ENCODE data around the gene C1QTNF2. TPM values are rescaled to one million over a fixed set of nuclear protein-coding genes. Genes with fewer than 3 reads are reported as not detected.

C1QTNF2 gene
- total and polyA plus RNA-seq, 2 of the 8 experiments (the other 6 are each of a cell fraction or from before 2014, with no cell fraction given) = 1.0 to 2.0 TPM

- Histone ChIP-seq H2BK12ac (ENCODE audit: low read depth, low read length) (no peak overlapping the region), H4K20me1 (replicated peaks in 1 of 2; ENCODE audit: control insufficient read depth in 1 of 2, insufficient read depth in 2 of 2, low read length in 2 of 2) (peaks cover 15 to 34% of the 10 kb centered on the region in 2 experiments), H3K27me3 (replicated peaks in 1 of 4; ENCODE audit: control insufficient read depth in 3 of 4, extremely low read depth in 1 of 4, insufficient read depth in 3 of 4, low read length in 3 of 4) (no peaks in the 10 kb centered on the region), H3K4ac (replicated peaks; ENCODE audit: insufficient read length, low read depth, low read length) (no peak overlapping the region), H4K5ac (ENCODE audit: insufficient read length, low read depth, low read length) (peak overlapping the region; percentile 11), H3K36me3 (ENCODE audit: control insufficient read depth in 2 of 4, insufficient read depth in 4 of 4, low read length in 3 of 4) (peaks cover 4 to 50% (median 23%) of the 10 kb centered on the region in 4 experiments; a peak in 7 of 8 replicates), H2BK20ac (ENCODE audit: low read length) (no peak overlapping the region), H3K27ac (ENCODE audit: low read depth, low read length) (no peak overlapping the region), H3K18ac (ENCODE audit: extremely low read depth, low read length) (no peak overlapping the region), H3K4me1 (replicated peaks in 1 of 4; ENCODE audit: control insufficient read depth in 3 of 4, insufficient read depth in 4 of 4, low read length in 3 of 4) (peaks cover 2 to 5% (median 4%) of the 10 kb centered on the region in 4 experiments; a peak in 5 of 7 replicates), H3K56ac (replicated peaks; ENCODE audit: insufficient read length, low read depth, low read length) (no peak overlapping the region), H2BK120ac (replicated peaks; ENCODE audit: low read depth, low read length) (no peak overlapping the region), H3K4me3 (ENCODE audit: extremely low read depth in 1 of 4, insufficient read depth in 2 of 4, low read depth in 3 of 4, low read length in 4 of 4) (no peak overlapping the region), H4K8ac (ENCODE audit: extremely low read depth, insufficient read depth, low read length) (no peak overlapping the region), H3K23ac (ENCODE audit: insufficient read length) (no peak overlapping the region), H2AFZ (ENCODE audit: low read length) (no peak overlapping the region), H2BK15ac (ENCODE audit: low read length) (no peak overlapping the region), H3K79me1 (ENCODE audit: low read depth, low read length) (peaks cover 21% of the 10 kb centered on the region), H2BK5ac (ENCODE audit: low read depth, low read length) (no peak overlapping the region), H2AK5ac (ENCODE audit: low read depth, low read length) (no peak overlapping the region), H3K9ac (replicated peaks in 1 of 4; ENCODE audit: extremely low read depth in 1 of 4, low read depth in 3 of 4, low read length in 3 of 4) (no peak overlapping the region), H4K91ac (replicated peaks; ENCODE audit: insufficient read length, low read length) (no peak overlapping the region), H3K79me2 (ENCODE audit: control insufficient read depth in 1 of 2, insufficient read depth in 2 of 2, low read length in 2 of 2) (peaks cover 21 to 89% of the 10 kb centered on the region in 2 experiments), H3K9me3 (ENCODE audit: insufficient read depth in 2 of 2, low read depth in 1 of 2, low read length in 1 of 2) (no peaks in the 10 kb centered on the region), H3K14ac (ENCODE audit: insufficient read length) (no peak overlapping the region), H3K4me2 (ENCODE audit: insufficient read depth in 1 of 2, low read depth in 2 of 2, low read length in 2 of 2) (no peak overlapping the region), H3K23me2 (ENCODE audit: low read depth, low read length) (peaks cover 2% of the 10 kb centered on the region; the same call in 1 of the 2 replicates)
- no peak for TF ChIP-seq HDAC2 (IDR thresholded peaks at IDR 0.05; ENCODE audit: borderline replicate concordance in 1 of 2, low read depth in 2 of 2, low read length in 2 of 2)
- no peak for TF ChIP-seq NANOG (IDR thresholded peaks at IDR 0.05; ENCODE audit: insufficient read depth, low read depth, low read length, poor library complexity, severe bottlenecking)
- no peak for TF ChIP-seq TEAD4 (IDR thresholded peaks at IDR 0.05; ENCODE audit: low read depth, low read length)
- no peak for TF ChIP-seq GABPA (IDR thresholded peaks at IDR 0.05; ENCODE audit: borderline replicate concordance, insufficient read depth, low read length)
- TF ChIP-seq RAD21 (IDR thresholded peaks at IDR 0.05 in 1 of 2, conservative IDR thresholded peaks at IDR 0.05 in 1 of 2; ENCODE audit: low read depth in 2 of 2, low read length in 2 of 2) = no peak
- no peak for TF ChIP-seq RFX5 (IDR thresholded peaks at IDR 0.05; ENCODE audit: borderline replicate concordance, low read depth, low read length)
- WGBS, 2 experiments (ENCODE audit: extremely low coverage in 1 of 2, insufficient coverage in 1 of 2, insufficient read length in 1 of 2, insufficient replicate concordance in 2 of 2, low coverage in 1 of 2, low lambda C conversion rate in 2 of 2, missing lambda C conversion rate in 1 of 2) = 89% methylated on average over 4 of the region's 4 CpGs; no CpG with 5 or more reads in 1 of the 2 experiments
- POLR2A ChIA-PET (ENCODE audit: partially characterized antibody) = interaction anchor here (1.1 to 2.3 kb wide), 4 partner anchors 10 to 39 kb away, joined by 3 to 6 read pairs (median 4); no protein-coding TSS in a partner anchor
- DNase-seq (ENCODE audit: low read depth in 1 of 2, low spot score in 2 of 2) (no peak), FAIRE-seq (no peak)
- CTCF ChIA-PET (ENCODE audit: partially characterized antibody) = interaction anchor here (1.2 to 3.5 kb wide), 6 partner anchors 10 to 39 kb away, joined by 3 to 17 read pairs (median 5); no protein-coding TSS in a partner anchor
Measured at GRCh38 chr5:160306696-160307095, 63.7 kb downstream of the C1QTNF2 start.
